GM04504 (cell line): ENCODE results near the gene KEL.
"Not testable (repeated sequence)": the region's sequence is repeated elsewhere in the genome, so short reads cannot be mapped to it uniquely, and the experiment has no call there.

Experiments
- DNase-seq: peaks from one replicate; pipeline ENCODE4 v3.0.0-alpha.2; 2012; ENCODE audit warnings: low read depth

The KEL gene, protein sequence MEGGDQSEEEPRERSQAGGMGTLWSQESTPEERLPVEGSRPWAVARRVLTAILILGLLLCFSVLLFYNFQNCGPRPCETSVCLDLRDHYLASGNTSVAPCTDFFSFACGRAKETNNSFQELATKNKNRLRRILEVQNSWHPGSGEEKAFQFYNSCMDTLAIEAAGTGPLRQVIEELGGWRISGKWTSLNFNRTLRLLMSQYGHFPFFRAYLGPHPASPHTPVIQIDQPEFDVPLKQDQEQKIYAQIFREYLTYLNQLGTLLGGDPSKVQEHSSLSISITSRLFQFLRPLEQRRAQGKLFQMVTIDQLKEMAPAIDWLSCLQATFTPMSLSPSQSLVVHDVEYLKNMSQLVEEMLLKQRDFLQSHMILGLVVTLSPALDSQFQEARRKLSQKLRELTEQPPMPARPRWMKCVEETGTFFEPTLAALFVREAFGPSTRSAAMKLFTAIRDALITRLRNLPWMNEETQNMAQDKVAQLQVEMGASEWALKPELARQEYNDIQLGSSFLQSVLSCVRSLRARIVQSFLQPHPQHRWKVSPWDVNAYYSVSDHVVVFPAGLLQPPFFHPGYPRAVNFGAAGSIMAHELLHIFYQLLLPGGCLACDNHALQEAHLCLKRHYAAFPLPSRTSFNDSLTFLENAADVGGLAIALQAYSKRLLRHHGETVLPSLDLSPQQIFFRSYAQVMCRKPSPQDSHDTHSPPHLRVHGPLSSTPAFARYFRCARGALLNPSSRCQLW

DNA sequence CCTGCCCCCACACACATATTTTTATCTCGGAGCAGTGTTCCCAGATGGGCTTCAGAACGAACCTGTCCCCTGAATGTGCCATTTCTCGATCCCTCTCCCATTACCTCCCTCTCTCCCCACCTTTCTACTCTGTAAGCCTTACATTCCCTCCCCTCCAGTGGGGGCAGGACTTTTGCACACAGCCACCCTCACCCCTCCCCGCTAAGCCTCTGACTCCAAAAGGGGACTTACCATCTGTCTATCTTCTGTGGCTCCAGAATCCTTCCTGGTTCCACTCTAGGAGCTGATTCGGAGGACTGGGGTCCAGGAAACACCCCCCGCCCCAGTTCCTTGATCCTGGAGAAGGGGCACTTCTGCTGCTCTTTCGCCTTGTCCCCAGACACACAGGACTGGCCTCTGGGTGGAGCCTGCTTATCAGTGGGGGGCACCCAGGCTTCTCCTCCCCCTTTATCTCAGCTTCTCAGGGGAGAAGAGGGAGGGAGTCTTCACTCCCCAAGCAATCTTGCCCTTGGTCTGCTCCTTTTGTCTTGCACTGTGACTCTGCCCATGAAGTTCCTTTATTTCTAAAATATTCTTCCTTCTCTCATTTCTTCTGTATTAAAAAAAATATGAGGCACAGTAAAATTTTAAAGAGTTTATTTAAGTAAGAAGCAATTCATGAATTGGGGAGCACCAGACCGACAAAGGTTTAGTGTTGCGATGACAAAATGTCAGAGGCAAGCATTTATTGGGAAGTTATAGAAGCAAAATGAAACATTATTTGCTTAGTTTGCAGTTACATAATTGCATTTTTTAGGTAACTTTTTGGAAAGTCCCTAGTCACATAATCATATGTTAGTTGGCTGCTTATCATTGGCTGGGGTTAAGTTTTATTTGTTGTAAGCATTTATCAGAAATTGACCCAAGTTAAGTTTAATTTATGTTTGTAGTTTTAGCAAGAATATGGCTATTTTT lies at the start of gene KEL:
Gene KEL (minus strand): TSS at position 391 of the 954 bp plus-strand sequence. CDS start 157 bp downstream, at position 234.
- no peak for DNase-seq

DNA sequence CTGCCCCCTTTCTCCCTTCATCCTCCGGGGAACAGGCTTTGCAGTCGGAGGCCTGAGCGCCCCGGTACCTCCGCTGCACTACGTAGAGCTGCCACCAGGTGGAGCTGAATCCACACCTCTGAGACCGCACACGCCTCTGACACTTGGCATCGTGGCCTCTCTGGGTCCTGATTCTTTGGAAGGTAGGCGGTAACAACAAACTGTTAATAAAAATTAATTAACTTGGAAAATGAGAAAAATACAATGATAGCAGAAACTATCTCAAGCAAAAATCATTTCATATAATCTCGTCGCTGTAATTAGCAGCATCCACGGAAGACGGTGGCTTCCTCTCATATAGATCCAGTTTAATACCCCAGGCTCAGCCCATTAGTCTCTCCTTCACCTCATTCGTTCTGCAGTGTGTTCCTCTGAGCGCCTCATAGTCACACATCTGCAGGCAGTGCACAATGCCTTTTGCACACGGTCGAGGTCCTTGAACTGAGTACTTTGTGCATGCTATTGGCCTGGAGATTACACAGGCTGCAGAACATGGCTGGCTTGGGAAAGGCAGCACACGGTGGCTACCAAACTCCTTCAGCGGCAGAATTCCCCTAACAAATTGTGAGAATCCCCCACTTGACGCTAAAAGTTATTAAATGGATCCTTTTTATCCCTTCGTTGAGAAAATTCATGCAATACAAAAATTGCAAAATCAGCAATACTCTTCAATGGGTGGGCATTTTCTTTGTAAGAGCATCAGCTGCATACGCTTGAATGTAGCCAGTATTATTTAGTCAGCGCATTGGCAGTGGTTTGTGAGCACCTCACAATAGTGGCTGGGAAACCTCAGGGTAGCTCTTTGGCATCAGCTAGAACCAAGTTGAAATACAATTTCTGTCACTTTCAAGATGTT lies 46.1 kb upstream of the KEL start:
- peak; percentile 30 for DNase-seq

DNA sequence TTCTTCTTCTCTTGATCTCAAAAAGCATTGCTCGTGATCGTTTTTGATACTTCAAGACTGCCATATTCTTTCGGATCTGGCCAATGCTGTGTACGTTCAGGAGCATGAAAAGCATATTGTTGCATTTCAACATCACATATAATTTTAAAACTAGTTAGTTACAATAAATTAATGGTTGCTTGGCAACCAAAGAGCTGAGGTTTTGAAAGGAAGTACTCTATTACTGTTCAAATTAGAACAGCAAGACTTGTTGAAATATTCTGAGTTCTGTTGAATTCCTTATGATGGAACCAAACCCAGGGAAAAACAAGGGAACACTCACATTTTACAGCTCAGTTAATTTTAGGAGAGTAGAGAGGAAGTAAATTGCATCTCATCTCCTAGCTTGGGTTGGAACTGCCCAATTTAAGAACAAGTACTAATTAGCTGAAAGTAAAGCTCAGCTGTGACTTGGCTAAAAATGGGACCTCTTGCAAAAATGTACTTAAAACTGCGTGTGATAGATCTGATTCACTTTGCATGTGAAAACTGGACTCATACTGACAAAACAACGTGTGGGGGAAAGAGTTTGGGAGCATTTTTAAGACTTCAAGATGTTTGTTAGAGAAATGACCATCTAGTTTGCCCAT lies 43.6 kb upstream of the KEL start:
- DNase-seq, result no peak

DNA sequence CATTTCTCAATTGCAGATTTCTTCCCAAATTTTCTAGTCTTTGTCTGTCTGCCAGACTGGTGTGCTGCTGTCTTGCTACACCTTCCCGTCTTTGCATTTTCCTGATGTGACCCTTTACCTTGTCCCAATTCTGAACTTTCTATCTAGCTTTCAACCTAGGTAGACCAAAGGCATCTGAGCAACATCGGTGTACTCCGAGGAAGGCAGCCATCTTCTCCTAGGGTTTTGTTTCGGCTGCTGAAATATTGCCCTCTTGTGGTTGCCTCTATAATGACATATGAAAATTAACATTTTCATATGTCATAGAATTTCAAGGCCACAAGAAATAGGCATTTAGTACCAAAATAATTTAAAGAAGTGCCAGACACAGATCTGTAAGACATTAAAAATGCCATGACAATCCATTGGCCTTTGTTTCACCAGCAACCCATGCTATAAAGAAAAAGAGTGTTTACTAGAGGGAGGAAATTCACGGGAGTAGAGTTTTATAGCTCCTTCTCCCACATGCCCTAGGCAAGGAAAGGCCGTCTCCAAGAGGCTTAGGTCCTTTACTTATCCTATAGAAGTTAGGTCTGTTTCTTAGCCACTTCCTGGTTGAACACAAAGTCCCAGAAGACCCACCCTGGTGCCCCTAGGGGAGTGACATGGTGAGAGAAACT lies 41.4 kb upstream of the KEL start:
- DNase-seq, result no peak

DNA sequence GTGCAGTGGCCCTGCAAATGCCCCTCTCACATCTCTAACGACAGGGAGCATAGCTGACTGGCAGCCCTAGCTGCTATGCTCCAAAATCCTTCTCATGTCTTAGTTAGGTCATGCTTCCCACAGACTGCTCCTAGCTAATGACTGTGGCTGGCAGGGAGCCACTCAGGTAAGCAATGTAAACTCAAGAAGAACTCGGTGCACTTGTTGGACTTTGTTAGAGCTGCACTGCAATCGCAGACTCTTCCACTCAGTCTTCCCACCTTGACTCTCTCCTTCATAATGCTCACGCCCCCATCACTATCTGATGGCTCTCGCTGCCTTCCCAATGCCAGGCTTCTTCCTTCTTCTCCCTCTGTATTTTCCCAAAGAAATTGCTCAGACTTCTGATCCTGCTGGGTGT lies 40.7 kb upstream of the KEL start:
- no peak for DNase-seq

DNA sequence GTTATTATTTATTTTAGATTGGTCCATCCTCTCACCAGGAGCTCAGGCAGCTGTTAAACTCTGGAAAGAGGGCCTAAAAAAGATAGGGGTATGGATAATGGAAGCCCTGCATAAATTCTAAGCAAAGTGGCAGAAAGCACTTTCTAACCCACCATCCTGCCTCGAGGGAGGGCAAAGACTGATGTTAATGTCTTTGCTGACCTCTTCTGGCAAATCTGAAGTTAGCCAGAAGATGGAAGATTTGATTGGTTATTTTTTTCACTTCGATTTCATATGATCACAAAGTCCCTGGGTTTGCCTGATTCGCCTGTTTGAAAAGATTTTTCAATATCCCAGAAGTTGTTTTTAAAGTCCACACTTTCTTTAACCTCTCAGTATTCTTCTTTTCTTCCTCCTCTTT lies 39.9 kb upstream of the KEL start:
- DNase-seq, result no peak

DNA sequence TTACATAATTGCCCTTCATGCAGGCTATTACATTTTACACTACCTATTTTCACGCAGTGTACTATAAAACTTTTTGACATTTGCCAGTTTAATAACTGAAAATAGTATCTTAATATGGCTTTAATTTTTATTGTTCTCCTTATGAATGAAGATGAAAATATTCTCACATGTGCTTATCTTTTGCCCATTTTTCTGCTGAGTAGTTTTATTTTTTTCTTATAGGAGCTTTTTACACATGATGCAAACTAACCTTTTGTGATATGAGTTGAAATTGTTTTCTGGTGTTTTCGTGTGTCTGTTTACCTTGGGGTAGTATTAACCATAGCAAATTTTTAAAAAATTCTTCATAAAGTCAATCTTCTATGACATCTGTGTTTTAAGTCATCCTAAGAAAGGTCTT lies 38.5 kb upstream of the KEL start:
- DNase-seq, result no peak

DNA sequence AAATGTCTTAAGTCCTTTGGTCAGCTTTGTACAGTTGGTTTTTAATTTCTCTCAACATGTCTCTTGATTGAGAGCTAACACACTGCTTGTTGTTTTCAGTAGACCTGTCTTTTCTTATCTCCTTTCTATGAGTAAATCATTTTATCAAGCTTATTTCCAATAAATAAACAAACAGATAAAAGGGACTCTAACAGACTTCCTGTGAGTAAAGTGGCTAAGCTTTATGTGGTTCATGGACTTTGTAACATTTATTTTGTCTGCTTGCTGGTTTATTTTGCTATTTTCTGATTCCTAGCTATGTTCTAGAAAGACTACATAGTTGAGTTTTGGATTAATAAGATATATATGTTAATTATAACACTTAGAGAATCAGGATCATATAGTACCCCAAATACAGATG lies 37.6 kb upstream of the KEL start:
- DNase-seq, result no peak

DNA sequence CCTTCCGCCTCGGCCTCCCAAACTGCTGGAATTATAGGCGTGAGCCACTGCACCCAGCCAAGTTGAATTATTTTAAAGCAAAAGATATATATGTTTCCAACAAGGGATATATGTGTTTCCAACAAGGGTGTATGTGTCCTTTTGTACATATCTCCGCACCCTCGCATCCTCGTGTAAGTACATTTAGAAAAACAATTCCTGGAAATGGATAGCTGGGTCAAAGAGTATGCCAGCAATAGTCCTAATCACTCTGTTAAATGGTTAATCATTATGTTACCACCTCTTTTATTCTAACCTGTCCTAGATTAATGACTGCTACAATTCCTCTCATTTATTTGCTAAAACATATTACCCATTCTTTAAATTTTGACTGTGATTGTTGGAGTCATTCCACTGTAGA lies 36.8 kb upstream of the KEL start:
- DNase-seq, result no peak

DNA sequence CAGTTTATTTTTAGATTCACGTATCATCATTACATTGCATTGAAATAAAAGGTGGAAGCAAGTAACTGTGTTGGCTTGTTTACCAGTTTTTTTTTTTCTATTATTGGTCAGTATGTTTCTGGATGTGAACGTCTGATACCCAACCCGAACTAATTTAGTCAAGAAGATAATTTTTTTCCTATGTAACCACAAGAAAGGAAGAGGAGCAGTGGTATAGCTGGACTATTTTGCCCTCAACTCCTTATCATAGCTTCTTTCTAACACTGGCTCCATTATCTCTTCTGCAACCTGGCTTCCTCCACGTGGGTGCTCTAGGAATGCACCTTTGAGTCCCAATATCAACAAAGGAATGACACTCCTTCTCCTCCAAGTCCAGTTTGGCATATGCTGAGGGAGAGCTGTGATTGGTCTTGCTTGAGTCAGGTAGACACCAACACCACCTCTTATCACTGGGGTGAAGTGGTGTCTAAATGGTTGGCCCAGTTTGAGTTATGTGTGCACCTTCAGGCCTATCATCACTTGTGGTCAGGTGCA lies 35.4 kb upstream of the KEL start:
- DNase-seq, result no peak

DNA sequence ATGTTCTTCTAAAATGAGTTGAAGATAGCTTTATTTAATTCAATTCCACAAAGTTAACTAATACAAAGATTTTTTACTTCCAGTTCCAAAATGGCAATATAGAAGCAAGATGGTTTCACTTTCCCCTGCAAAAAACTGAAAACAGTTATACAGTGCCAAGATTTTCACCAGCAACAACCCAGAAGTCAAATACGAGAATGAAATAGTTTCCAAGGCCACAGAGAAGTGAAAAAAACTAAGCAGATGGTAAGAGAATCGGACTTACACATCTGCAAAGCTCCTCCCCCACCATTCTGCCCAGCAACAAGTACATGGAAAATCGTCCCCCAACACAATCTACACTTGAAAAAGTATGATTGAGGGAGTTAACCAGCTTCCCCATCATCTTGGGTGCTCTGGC lies 30.3 kb upstream of the KEL start:
- no peak for DNase-seq

DNA sequence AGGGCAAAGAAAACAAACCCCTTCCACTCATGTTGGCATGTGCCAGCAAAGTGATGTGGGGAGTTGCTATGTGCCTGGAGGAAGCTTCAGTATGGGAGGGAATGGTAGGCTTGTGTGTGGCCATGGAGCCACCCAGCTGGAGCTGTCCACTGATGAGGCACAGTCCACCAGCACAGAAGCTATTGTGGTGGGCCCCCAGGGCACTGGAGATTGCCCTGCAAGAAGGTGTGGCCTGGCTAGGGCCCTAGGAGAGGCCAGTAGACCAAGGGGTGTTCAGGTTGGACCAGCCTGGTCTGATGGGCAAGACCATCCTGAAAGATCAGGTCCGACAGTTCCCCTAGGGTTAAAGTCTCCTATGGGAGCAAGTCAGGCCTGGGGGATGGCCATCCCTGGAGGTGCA lies 22.1 kb upstream of the KEL start:
- no peak for DNase-seq

DNA sequence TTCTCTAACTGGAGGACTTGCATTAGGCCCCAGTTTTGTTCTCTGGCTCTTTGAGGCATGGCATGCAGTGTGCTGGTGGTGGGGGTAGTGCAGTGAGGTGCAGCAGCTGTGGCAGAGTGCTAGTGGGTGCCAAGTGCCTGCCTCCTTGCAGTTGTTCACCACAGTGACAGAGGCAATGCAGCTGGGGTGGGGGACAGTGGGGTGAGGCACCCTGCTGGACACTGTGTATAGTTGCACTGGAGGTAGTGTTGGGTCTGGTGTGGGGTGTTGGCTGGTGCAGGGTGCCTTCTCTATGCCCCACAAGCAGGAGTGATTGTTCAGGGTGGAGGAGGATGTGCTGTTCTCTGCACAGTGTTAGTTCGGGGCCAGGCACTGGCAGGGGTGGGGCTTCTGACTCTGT lies 21.7 kb upstream of the KEL start:
- no peak for DNase-seq

DNA sequence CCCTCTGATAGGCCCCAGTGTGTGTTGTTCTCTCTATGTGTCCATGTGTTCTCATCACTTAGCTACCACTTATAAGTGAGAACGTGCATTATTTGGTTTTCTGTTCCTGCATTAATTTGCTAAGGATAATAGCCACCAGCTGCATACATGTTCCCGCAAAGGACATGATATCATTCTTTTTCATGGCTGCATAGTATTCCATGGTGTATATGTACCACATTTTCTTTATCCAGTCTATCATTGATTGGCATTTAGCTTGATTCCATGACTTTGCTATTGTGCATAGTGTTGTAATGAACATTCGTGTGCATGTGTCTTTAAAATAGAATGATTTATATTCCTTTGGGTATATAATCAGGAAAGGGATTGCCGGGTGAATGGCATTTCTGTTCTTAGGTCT lies 16.2 kb upstream of the KEL start:
- DNase-seq, result not testable (repeated sequence)

DNA sequence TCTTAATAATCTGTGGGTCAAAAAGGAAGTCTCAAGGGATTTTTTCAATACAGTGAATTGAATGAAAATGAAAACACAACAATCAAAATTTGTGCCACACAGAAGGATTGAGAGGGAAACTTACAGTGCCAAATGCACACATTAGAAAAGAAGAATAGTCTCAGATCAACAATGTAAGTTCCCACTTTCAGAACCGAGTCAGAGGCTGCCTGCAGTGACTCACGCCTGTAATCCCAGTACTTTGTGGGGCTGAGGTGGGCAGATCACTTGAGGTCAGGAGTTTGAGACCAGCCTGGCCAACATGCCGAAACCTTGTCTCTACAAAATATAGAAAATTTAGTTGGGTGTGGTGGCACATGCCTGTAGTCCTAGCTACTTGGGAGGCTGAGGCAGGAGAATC lies 12.5 kb upstream of the KEL start:
- DNase-seq, result no peak

DNA sequence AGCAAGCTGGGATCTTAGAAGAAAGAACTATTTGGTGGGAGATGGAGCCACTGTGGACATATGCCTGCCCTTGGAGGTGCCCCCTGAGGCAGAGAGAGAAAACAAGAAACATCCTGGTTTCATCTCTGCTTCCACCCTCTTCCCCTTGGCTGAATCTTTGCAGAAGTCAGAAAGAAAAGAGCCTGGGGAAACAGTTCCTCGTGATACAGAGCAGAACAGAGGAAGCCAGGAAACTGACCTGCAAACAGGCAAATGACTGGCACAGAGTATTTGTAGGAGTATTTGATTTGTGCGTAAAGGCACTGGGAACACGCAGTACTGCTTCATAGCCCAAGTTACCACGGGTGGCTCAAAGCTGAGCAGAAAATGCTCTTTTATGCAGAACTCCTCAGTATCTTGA lies 7.0 kb upstream of the KEL start:
- no peak for DNase-seq

DNA sequence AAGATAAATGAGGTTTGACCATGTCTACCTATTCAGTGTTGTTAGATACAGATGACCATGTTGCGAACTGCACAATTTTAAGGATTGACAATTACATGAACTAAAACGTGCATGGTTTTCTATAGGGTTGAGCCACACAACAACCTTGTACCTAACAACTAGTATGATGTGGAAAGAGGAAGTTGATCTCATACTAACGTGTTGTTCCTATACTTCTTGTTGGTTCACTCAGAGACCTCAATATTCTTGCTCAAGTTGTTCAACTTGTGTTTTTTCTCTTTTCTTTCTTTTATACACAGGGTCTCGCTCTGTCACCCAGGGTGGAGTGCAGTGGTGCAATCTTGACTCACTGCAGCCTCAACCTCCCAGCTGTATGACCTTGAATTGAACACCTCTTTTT lies 6.1 kb upstream of the KEL start:
- DNase-seq, result no peak

DNA sequence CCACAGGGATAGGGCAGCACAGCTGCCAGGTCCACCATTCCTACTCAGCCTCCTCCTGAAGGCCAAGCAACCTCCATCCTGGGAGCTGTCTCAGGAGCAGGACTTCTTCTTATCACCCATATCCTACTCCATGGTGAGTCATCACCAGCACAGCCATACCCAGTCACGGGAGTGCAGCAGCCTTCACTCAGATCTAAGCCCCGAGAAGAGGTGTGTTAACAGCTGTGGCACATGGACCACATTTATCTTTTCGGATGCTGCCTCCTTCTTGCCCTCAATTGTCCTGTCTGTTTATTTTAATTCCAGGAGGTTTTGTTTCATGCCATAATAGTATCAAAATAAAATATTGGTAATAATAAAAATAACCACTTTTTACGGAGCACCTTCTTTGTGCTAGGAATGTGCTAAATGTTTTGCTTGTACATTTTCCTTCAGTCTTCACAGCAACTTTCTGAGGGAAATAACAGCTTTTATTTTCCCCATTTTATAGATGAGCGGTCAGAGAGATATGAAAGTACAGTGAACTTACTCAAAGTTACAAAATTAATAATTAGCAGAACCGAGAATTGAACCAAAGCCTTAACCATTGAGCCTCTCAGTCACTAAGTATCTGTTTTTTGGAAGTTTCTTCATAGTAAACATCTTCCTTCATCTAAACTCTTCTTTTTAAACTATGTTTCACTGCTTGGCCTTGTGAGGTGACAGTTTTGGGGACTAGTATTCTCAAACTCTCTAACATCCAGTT lies 2.5 kb upstream of the KEL start:
- DNase-seq, result no peak

DNA sequence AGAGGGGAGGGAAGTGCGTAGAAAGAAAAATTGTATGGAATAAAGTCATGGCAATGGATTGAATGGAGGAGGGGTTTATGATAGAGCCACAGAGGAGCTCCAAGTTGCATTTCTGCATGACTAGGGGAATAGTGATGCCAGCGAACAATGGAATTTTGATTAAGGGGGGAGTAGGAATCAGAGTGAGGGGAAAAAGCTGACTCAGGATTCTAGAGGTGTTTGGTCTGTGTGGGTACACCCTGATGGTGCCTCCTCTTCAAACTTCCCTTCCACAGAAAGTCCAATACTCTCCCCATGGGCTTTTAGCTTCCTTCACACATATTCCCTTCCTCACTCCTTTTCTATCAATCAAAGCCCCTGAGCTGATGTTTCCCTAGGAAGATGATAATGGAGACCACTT lies 1.8 kb upstream of the KEL start:
- DNase-seq, result no peak
